Endodermal cell (in vitro differentiated cells): ENCODE measurements around the gene CEACAM4. TPM values are rescaled to one million over a fixed set of nuclear protein-coding genes. Genes with fewer than 3 reads are reported as not detected.

ENCODE experiments used
- DNase-seq: peaks from one replicate; pipeline ENCODE4 v3.0.0-alpha.2; 2017
- H3K27ac ChIP-seq: 2 replicates; pipeline ENCODE4 v1.5.1; 2013; ENCODE audit warnings: mild to moderate bottlenecking, low read depth, low read length, moderate library complexity
- H3K27me3 ChIP-seq: 2 replicates; pipeline ENCODE4 v1.6.1; 2013; ENCODE audit warnings: mild to moderate bottlenecking, low read length, moderate library complexity; ENCODE audit not compliant: insufficient read depth, control insufficient read depth, poor library complexity, severe bottlenecking
- H3K36me3 ChIP-seq: 2 replicates; pipeline ENCODE4 v1.7.0; 2013; ENCODE audit warnings: mild to moderate bottlenecking, low read length, moderate library complexity; ENCODE audit not compliant: control insufficient read depth, insufficient read depth
- H3K4me1 ChIP-seq: one replicate; pipeline ENCODE4 v1.7.0; 2013; ENCODE audit warnings: low read length; ENCODE audit not compliant: control insufficient read depth, insufficient read depth
- H3K4me3 ChIP-seq: 2 replicates; pipeline ENCODE4 v1.5.1; 2013; ENCODE audit warnings: mild to moderate bottlenecking, low read length, moderate library complexity
- H3K9ac ChIP-seq: 2 replicates; pipeline ENCODE4 v1.6.1; 2013; ENCODE audit warnings: mild to moderate bottlenecking, low read length, moderate library complexity; ENCODE audit not compliant: poor library complexity, severe bottlenecking; ENCODE audit errors: extremely low read depth
- H3K9me3 ChIP-seq: 2 replicates; pipeline ENCODE4 v1.6.1; 2013; ENCODE audit warnings: mild to moderate bottlenecking, low read length, moderate library complexity; ENCODE audit not compliant: control insufficient read depth
- H3K27ac Mint-ChIP-seq: 2 replicates; pipeline ENCODE4 v1.8.0; 2020; ENCODE audit warnings: mixed read lengths
- H3K27me3 Mint-ChIP-seq: 2 replicates; pipeline ENCODE4 v1.8.0; 2021; ENCODE audit warnings: mild to moderate bottlenecking, mixed read lengths; ENCODE audit not compliant: insufficient read depth
- H3K36me3 Mint-ChIP-seq: 2 replicates; pipeline ENCODE4 v1.8.0; 2020; ENCODE audit warnings: low read depth, mixed read lengths
- H3K4me1 Mint-ChIP-seq: 2 replicates; pipeline ENCODE4 v1.8.0; 2020; ENCODE audit warnings: mixed read lengths
- H3K4me3 Mint-ChIP-seq: 2 replicates; pipeline ENCODE4 v1.8.0; 2020; ENCODE audit warnings: mild to moderate bottlenecking, moderate library complexity, mixed read lengths
- H3K9me3 Mint-ChIP-seq: 2 replicates; pipeline ENCODE4 v1.8.0; 2020; ENCODE audit warnings: mild to moderate bottlenecking, mixed read lengths
- WGBS, 2 experiments: methylation state at CpG; one replicate each; pipeline versions ENCODE4 v1.1.5 to v1.1.7; 2013; ENCODE audit warnings: missing lambda C conversion rate in 2 of 2, mixed read lengths in 1 of 2; ENCODE audit not compliant: insufficient coverage in 1 of 2, insufficient read length in 1 of 2; 5-methylcytosine and 5-hydroxymethylcytosine counted together
- total RNA-seq, 2 donors: library from RNA; stranded (reverse); fragmentation: NEBNext Ultra II Directional in 1 of 2; extraction: Animal tissue kit (Norgen Biotek cat#: 25700) in 1 of 2; gene quantifications; 2 replicates in 1 of 2; 3 replicates in 1 of 2; pipeline ENCODE4 v1.2.1, GENCODE V29; 2021
- TF ChIP-seq, protein P1 (sequence below): fragments of 200-600 bp; sonication (generic); conservative IDR thresholded peaks from 2 replicates; pipeline ENCODE4 v1.5.0; 2021; ENCODE audit warnings: antibody characterized with exemption, mild to moderate bottlenecking

The CEACAM4 gene
- total RNA-seq, 2 donors from 2014 or later, result not detected

GRCh38 chr19:41624515-41624914 is 2.4 kb downstream of the CEACAM4 start:
- Histone ChIP-seq H3K9me3 (no peaks in the 10 kb centered on the region), H3K9ac (no peak overlapping the region), H3K27me3 (no peaks in the 10 kb centered on the region), H3K4me1 (no peaks in the 10 kb centered on the region), H3K4me3 (no peak overlapping the region), H3K36me3 (no peaks in the 10 kb centered on the region), H3K27ac (no peak overlapping the region)
- 66 to 79% methylated on average over 6 to 7 of the region's 7 CpGs for WGBS, 2 experiments
- no peaks in the 10 kb centered on the region for H3K4me1 Mint-ChIP-seq
- peaks cover 93% of the 10 kb centered on the region for H3K9me3 Mint-ChIP-seq
- H3K27ac Mint-ChIP-seq, result no peak overlapping the region
- TF ChIP-seq, protein P1, sequence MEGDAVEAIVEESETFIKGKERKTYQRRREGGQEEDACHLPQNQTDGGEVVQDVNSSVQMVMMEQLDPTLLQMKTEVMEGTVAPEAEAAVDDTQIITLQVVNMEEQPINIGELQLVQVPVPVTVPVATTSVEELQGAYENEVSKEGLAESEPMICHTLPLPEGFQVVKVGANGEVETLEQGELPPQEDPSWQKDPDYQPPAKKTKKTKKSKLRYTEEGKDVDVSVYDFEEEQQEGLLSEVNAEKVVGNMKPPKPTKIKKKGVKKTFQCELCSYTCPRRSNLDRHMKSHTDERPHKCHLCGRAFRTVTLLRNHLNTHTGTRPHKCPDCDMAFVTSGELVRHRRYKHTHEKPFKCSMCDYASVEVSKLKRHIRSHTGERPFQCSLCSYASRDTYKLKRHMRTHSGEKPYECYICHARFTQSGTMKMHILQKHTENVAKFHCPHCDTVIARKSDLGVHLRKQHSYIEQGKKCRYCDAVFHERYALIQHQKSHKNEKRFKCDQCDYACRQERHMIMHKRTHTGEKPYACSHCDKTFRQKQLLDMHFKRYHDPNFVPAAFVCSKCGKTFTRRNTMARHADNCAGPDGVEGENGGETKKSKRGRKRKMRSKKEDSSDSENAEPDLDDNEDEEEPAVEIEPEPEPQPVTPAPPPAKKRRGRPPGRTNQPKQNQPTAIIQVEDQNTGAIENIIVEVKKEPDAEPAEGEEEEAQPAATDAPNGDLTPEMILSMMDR, result no peak
- H3K4me3 Mint-ChIP-seq, result no peak overlapping the region
- DNase-seq, result no peak
- no peaks in the 10 kb centered on the region for H3K36me3 Mint-ChIP-seq
- H3K27me3 Mint-ChIP-seq, result no peaks in the 10 kb centered on the region

- H3K27me3 ChIP-seq, result no peaks in the 10 kb centered on the region
- TF ChIP-seq, protein P1, result no peak
Measured at GRCh38 chr19:41623360-41623759, 3.5 kb downstream of the CEACAM4 start.

GRCh38 chr19:41621654-41622053 is 5.2 kb downstream of the CEACAM4 start:
- H3K4me3 ChIP-seq, result no peak overlapping the region
- H3K9me3 Mint-ChIP-seq, result peaks cover 90% of the 10 kb centered on the region
- H3K36me3 ChIP-seq, result no peaks in the 10 kb centered on the region
- H3K9ac ChIP-seq, result no peak overlapping the region
- TF ChIP-seq, protein P1, result no peak
- H3K27ac ChIP-seq, result no peak overlapping the region
- no peak overlapping the region for H3K27ac Mint-ChIP-seq
- no peaks in the 10 kb centered on the region for H3K4me1 ChIP-seq
- H3K9me3 ChIP-seq, result no peaks in the 10 kb centered on the region
- no peaks in the 10 kb centered on the region for H3K4me1 Mint-ChIP-seq
- no peak for DNase-seq
- no peaks in the 10 kb centered on the region for H3K27me3 ChIP-seq
- 73 to 88% methylated on average over 5 to 7 of the region's 7 CpGs for WGBS, 2 experiments
- H3K36me3 Mint-ChIP-seq, result no peaks in the 10 kb centered on the region
- no peak overlapping the region for H3K4me3 Mint-ChIP-seq
- no peaks in the 10 kb centered on the region for H3K27me3 Mint-ChIP-seq

More at GRCh38 chr19:41623360-41623759, 3.5 kb downstream of the CEACAM4 start:
- Mint-ChIP-seq H3K9me3 (peaks cover 92% of the 10 kb centered on the region), H3K27me3 (no peaks in the 10 kb centered on the region), H3K27ac (no peak overlapping the region), H3K4me1 (no peaks in the 10 kb centered on the region), H3K4me3 (no peak overlapping the region), H3K36me3 (no peaks in the 10 kb centered on the region)
- Histone ChIP-seq H3K4me1 (no peaks in the 10 kb centered on the region), H3K9ac (no peak overlapping the region), H3K27ac (no peak overlapping the region), H3K9me3 (no peaks in the 10 kb centered on the region), H3K36me3 (no peaks in the 10 kb centered on the region), H3K4me3 (no peak overlapping the region)
- no peak for DNase-seq
- WGBS, 2 experiments, result 78 to 80% methylated on average over 1 to 4 of the region's 4 CpGs
